Cardiac fibroblast (primary cell): ENCODE measurements around the gene SDHD.

Source experiments
- DNase-seq, 2 donors: peaks; one replicate each; pipeline versions ENCODE4 v3.0.0 to v3.0.0-alpha.2; 2010; ENCODE audit warnings: low read depth in 2 of 2
- H3K4me3 ChIP-seq, 2 donors: replicated peaks in 1 of 2; 1 replicate in 1 of 2; 2 replicates in 1 of 2; pipeline ENCODE4 v1.5.1; 2011; ENCODE audit warnings: low read depth in 2 of 2, low read length in 2 of 2, mild to moderate bottlenecking in 2 of 2, moderate library complexity in 1 of 2
- CTCF ChIP-seq: IDR thresholded peaks from one replicate; pipeline ENCODE4 v1.5.1; 2011; ENCODE audit warnings: low read depth, mild to moderate bottlenecking, low read length, inconsistent platforms

Gene SDHD

GRCh38 chr11:112050721-112051120 is 36.0 kb upstream of the SDHD start:
- TF ChIP-seq CTCF, result no peak
- no peak overlapping the region for H3K4me3 ChIP-seq
- no peak for DNase-seq

- DNase-seq, result no peak
- H3K4me3 ChIP-seq, result no peak overlapping the region
- TF ChIP-seq CTCF, result no peak
Measured at GRCh38 chr11:112051768-112052167, 34.9 kb upstream of the SDHD start.

GRCh38 chr11:112057170-112057569 is 29.5 kb upstream of the SDHD start:
- DNase-seq, result no peak
- H3K4me3 ChIP-seq, result no peak overlapping the region
- TF ChIP-seq CTCF, result no peak

- DNase-seq, result no peak
- H3K4me3 ChIP-seq, result no peak overlapping the region
- no peak for TF ChIP-seq CTCF
Measured at GRCh38 chr11:112058103-112058502, 28.6 kb upstream of the SDHD start.

- DNase-seq, result no peak
- H3K4me3 ChIP-seq, result no peak overlapping the region
- TF ChIP-seq CTCF, result no peak
Measured at GRCh38 chr11:112062923-112063322, 23.8 kb upstream of the SDHD start.

GRCh38 chr11:112073941-112074811 is 12.5 kb upstream of the SDHD start, which contains the start of the genes NKAPD1 and PIH1D2:
Gene NKAPD1 (plus strand): TSS chr11:112074299. CDS start chr11:112075575, 1,276 bp downstream.
Gene PIH1D2 (minus strand): TSS chr11:112074017. CDS start chr11:112073174, 843 bp downstream.
- peak; percentile 96 for DNase-seq
- peak; percentile 13 for TF ChIP-seq CTCF
- H3K4me3 ChIP-seq, result peak within 1 kb of the TSS; percentile 75 to 87

- DNase-seq, result peak; percentile 18 to 71
- no peak overlapping the region for H3K4me3 ChIP-seq
- no peak for TF ChIP-seq CTCF
Measured at GRCh38 chr11:112082729-112083128, 3.9 kb upstream of the SDHD start.
